Dermis lymphatic vessel endothelial cell (primary cell): ENCODE results near the gene STX17. TPM values are rescaled to one million over a fixed set of nuclear protein-coding genes. Genes with fewer than 3 reads are reported as not detected.

Experiments
- total RNA-seq: library from RNA; depleted of rRNA; stranded (reverse); fragments of >200 nt; gene quantifications from 2 replicates; pipeline ENCODE4 v1.2.1, GENCODE V29; 2014

The STX17 gene
- total RNA-seq, result 14.3 and 18.4 TPM in 2 replicates

DNA sequence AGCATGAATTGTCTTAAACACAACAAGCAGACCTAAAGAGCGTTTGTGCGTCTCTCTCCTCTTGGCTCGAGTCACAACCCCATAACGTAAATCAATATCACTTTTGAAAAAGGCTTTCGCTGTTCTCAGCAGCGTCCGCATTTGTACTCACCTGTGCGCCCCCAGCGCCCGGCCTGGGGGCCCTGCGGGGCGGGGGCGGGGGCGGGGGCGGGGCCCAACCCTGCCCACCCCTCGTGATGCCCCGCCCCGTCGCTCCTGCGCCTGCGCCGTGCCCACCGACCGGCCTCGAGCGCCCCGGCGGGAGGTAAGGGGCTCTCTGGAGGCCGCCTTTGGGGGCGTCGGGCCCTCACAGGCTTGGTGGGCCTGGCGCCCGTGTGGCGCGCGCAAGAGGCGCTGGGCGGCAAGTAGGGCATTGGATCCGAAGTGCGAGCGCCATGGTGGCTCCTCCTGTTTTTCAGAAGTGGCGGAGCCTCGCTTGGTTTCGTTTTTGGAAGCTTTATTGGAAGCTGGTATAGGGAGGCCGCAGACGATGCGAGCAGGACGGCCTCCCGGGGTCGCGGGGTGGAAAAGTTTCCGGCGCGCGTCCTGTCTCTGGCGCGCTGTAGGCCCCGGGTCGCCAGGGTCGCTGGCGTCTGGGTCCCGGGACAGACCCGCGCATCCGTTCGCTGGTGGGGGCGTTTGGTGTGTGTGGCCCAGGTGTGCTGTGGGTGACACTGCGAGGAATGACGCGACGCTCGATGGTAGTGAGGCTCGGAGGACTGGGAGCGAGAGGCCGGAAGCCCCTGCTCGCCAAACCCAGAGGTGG, at the start of gene STX17:
TSS of gene STX17 (plus strand) at position 252 of the 805 bp plus-strand sequence. CDS start 8,586 bp downstream, outside the sequence.

Other genes starting within 250 kb of the STX17 start
- gene NR4A3, start 84.8 kb upstream of the STX17 start, total RNA-seq, result 0.09 and 0.76 TPM in 2 replicates
- 8.9 and 9.0 TPM in 2 replicates for gene ERP44, start 192.3 kb downstream of the STX17 start, total RNA-seq
- gene INVS, start 192.6 kb downstream of the STX17 start, total RNA-seq, result 23.3 and 23.5 TPM in 2 replicates